Cardiac ventricle fibroblast (primary cell): ENCODE data around the gene RSRP1. TPM values are rescaled to one million over a fixed set of nuclear protein-coding genes. Genes with fewer than 3 reads are reported as not detected.

Experiments used
- total RNA-seq: library from RNA; depleted of rRNA; stranded (reverse); fragments of >200 nt; gene quantifications from 2 replicates; pipeline ENCODE4 v1.2.3, GENCODE V29; 2015

The RSRP1 gene, protein sequence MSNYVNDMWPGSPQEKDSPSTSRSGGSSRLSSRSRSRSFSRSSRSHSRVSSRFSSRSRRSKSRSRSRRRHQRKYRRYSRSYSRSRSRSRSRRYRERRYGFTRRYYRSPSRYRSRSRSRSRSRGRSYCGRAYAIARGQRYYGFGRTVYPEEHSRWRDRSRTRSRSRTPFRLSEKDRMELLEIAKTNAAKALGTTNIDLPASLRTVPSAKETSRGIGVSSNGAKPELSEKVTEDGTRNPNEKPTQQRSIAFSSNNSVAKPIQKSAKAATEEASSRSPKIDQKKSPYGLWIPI
- total RNA-seq, result 52.0 and 53.4 TPM in 2 replicates

DNA sequence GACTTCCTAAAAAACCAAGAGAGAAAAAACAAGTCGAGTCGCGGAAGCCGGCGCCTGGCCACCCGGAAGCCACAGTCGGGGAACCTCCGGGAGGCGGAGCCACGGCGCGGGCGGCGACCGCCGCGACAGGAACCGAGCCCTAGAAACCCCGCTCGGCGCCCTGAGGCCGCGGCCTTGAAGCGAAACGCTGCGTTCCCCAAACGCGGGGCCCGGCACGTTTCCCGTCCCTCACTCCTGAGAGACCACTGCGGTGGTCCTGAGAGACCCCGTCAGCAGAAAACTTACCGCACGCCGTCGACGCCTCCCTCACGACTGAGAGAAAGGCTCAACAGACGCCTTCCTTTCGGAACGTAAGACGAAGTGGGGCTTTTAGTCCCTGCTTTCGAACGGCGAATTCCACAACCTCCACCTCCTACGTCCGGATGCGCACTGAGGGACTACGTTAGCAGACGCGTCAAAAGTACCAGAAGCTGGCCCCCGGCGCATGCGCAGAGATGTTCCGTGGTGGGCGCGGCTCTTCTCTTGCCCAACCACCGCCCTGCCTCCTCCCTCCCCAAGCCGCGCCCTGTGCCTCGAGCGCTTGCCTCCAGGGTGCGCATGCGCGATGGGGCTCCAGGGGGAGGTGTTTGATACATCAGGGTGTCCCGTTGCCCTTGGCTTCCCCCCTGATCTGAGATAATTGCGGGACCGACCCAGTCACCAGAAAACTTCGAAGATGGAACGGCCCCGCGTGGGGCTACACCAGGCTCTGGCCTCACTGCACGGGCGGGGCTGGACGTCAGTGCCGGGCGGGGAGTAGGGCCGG is at the start of gene RSRP1:
Gene RSRP1 (minus strand): TSS at position 431 of the 805 bp plus-strand sequence. CDS start 491 bp downstream, outside the sequence.

GRCh38 chr1:25272238-25272637 is 25.0 kb upstream of the RSRP1 start, which contains the start of gene RHD:
TSS of gene RHD (plus strand) at chr1:25272509. CDS start at chr1:25272548, 39 bp downstream.

DNA sequence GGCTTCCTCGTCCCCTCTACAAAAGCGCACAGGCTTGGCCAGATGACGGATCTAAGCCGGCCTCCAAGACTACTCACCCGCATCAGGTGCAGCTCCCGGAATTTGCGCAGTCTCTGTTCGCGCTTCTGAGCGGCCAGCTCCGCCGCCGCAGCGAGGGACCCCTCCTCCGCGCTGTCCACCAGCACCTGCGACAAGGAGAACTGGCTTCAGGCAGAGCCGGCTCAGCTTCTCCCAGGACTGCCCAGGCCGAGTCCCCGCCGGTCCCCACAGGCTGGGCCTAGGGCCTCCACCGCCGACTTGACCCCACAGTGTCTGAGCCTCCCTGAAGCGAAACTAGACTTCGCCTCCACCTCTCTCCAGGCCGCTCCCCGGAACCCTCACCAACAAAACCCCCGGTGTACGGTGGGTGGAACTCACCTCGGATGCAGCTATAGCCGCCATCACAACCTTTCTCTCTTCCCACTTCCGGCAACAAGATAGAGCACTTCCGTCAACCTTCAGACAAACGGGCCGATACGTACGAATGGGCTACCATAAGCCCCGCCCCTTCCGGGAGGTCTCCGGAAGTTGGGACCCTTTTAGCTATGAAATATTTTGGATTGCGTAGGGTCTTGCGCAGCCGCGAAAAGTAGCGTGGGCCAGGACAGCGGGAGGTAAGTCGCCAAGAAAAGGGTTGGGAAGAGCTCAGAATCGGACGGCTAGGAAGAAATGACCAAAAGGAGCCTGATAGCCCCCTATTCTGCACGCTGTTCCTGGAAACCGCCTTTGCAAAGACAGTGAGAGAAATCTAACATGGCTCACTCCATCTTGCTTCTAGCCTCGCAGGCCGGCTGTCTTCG is 15.0 kb downstream of the RSRP1 start, which contains the start of gene SYF2:
Gene SYF2 (minus strand): TSS at position 476 of the 839 bp plus-strand sequence. CDS start 35 bp downstream, at position 441.

Other genes with a start within 250 kb of the RSRP1 start
- 39.9 and 53.0 TPM in 2 replicates for gene SYF2, start 15.0 kb downstream of the RSRP1 start, total RNA-seq
- not detected in 2 replicates for gene RHD, start 25.1 kb upstream of the RSRP1 start, total RNA-seq
- gene TMEM50A, start 90.9 kb upstream of the RSRP1 start, total RNA-seq, result 85.7 and 108 TPM in 2 replicates
- 0.25 and 1.1 TPM in 2 replicates for gene RHCE, start 173.4 kb upstream of the RSRP1 start, total RNA-seq
- gene MACO1, start 183.4 kb upstream of the RSRP1 start, total RNA-seq, result 13.4 and 15.5 TPM in 2 replicates